ENCODE data around the gene SCUBE3.

Gene SCUBE3

DNA sequence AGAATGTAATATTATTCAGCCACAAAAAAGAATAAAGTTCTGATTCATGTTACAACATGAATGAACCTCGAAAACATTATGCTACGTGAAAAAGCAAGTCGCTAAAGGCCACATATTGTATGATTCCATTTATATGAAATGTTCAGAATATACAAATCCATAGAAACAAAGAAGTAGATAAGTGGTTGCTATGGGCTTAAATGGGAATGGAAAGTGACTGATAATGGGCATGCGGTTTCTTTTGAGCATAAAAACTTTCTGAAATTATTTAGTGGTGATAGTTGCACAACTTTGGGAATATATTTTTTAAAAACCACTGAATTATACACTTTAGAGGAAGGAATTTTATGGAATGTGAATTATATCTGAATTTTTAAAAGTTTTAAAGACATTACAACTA, 39.3 kb upstream of the SCUBE3 start:
- Mint-ChIP-seq H3K27ac (ENCODE audit: low read depth) (no peak overlapping the region), H3K9me3 (peaks cover 4% of the 10 kb centered on the region), H3K4me1 (peaks cover 9% of the 10 kb centered on the region), H3K4me3 (no peak overlapping the region), H3K36me3 (ENCODE audit: insufficient read depth) (peaks cover 1% of the 10 kb centered on the region), H3K27me3 (peaks cover 38% of the 10 kb centered on the region)
- ATAC-seq (replicated peaks; ENCODE audit: extremely low read depth, poor library complexity, severe bottlenecking) (no peak), DNase-seq (ENCODE audit: low spot score in 2 of 2) (no peak)

DNA sequence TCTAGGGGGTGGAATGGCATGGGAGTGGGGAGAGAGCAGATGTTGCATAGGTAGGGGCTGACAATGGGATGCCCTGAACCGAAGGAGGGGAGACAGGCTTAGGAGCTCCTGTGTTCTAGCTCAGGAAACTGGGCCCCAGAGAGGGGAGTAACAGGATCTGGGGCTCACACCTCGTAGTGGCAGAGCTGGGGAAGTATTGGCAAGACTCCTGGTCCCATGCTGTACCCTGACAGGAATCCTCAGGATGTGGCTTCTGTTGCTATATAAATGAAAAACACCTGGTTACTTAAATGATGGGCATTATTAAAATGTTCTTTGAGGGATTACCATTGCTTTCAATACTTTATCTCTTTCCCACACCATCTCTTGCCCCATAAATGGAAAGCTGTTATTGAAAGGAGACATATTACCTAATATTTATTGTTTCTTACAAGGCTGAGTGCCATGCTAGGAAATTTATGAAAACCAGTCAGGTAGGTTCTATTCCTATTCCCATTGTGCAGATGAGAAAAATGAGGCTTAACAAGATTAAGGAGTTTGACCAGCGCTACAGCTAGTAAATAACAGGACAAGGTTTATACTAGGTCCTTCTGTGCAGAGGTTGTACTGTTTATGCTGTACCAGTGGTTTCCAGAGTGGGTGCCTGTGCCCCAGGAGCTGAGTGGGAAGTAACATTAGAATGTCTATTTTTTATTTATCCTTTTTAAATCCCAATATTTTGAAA, 37.3 kb upstream of the SCUBE3 start:
- Mint-ChIP-seq H3K27ac (ENCODE audit: low read depth) (no peak overlapping the region), H3K27me3 (peaks cover 38% of the 10 kb centered on the region), H3K4me3 (no peak overlapping the region), H3K9me3 (no peaks in the 10 kb centered on the region), H3K4me1 (peaks cover 9% of the 10 kb centered on the region), H3K36me3 (ENCODE audit: insufficient read depth) (no peaks in the 10 kb centered on the region)
- DNase-seq (ENCODE audit: low spot score in 2 of 2) (no peak), ATAC-seq (replicated peaks; ENCODE audit: extremely low read depth, poor library complexity, severe bottlenecking) (no peak)

DNA sequence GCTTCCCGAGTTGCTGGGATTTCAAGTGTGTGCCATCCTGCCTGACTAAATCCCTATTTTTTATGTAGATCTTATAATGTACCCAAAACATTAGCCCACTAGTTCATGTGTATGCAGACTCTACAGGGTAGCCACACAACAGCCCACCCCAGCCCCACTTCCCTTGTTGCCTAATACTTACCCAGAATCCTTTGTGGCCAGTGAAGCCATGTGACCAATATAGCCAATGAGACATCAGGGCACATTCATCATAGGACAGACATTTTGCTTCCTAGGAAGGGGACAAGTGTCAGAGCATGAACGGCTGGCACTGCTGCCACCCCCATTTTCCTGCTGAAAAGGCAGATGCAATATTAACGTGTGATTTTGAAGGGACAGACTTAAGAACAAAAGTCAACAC, 36.6 kb upstream of the SCUBE3 start:
- no peaks in the 10 kb centered on the region for H3K36me3 Mint-ChIP-seq (ENCODE audit: insufficient read depth)
- H3K27ac Mint-ChIP-seq (ENCODE audit: low read depth): no peak overlapping the region
- H3K27me3 Mint-ChIP-seq: peaks cover 38% of the 10 kb centered on the region
- ATAC-seq (replicated peaks; ENCODE audit: extremely low read depth, poor library complexity, severe bottlenecking) (no peak), DNase-seq (ENCODE audit: low spot score in 2 of 2) (no peak)
- peaks cover 9% of the 10 kb centered on the region for H3K4me1 Mint-ChIP-seq
- H3K4me3 Mint-ChIP-seq: no peak overlapping the region
- no peaks in the 10 kb centered on the region for H3K9me3 Mint-ChIP-seq

DNA sequence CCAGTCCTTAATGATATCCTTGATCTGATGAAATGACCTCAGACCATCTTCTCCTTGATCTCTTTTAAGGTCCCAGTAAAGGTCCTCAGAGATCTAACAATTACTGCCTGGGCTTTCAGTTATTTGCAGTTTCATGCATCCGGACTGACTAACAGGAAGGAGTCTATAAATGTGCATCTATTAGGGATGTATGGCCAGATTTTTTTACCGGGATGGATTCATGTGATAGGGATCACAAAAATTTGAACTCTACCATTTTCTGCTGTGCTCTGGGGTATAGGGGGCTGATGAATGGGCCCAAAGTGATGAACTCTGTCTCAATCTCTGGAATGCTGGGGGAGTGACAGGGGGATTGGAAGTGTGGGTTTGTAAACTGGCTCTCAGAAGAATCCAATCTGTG, 36.2 kb upstream of the SCUBE3 start:
- DNase-seq (ENCODE audit: low spot score in 2 of 2) (no peak), ATAC-seq (replicated peaks; ENCODE audit: extremely low read depth, poor library complexity, severe bottlenecking) (no peak)
- no peaks in the 10 kb centered on the region for H3K36me3 Mint-ChIP-seq (ENCODE audit: insufficient read depth)
- peaks cover 9% of the 10 kb centered on the region for H3K4me1 Mint-ChIP-seq
- H3K27me3 Mint-ChIP-seq: peaks cover 41% of the 10 kb centered on the region
- H3K4me3 Mint-ChIP-seq: no peak overlapping the region
- no peak overlapping the region for H3K27ac Mint-ChIP-seq (ENCODE audit: low read depth)
- no peaks in the 10 kb centered on the region for H3K9me3 Mint-ChIP-seq

DNA sequence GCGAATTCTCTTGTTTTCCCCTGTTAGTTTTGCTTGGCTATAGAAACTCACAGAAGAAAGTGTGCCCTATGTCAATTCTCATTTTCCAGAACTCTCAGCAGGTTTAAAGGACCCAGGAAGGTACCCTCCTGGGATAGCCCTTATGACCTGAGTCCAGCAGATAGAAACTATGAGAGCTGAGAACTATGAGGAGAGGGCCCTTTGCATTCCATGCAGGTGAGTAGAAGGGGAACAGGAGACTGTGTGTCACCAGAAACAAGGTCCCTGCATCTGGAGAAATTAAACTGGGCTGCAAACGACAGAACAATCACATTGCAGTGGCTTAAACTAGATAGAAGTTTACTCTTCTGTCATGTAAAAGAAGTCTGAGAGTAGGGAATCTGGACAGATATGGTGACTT, 35.7 kb upstream of the SCUBE3 start:
- ATAC-seq (replicated peaks; ENCODE audit: extremely low read depth, poor library complexity, severe bottlenecking): no peak
- DNase-seq (ENCODE audit: low spot score in 2 of 2): no peak
- Mint-ChIP-seq H3K36me3 (ENCODE audit: insufficient read depth) (no peaks in the 10 kb centered on the region), H3K9me3 (no peaks in the 10 kb centered on the region), H3K27ac (ENCODE audit: low read depth) (no peak overlapping the region), H3K27me3 (peaks cover 43% of the 10 kb centered on the region), H3K4me1 (peaks cover 9% of the 10 kb centered on the region), H3K4me3 (no peak overlapping the region)

DNA sequence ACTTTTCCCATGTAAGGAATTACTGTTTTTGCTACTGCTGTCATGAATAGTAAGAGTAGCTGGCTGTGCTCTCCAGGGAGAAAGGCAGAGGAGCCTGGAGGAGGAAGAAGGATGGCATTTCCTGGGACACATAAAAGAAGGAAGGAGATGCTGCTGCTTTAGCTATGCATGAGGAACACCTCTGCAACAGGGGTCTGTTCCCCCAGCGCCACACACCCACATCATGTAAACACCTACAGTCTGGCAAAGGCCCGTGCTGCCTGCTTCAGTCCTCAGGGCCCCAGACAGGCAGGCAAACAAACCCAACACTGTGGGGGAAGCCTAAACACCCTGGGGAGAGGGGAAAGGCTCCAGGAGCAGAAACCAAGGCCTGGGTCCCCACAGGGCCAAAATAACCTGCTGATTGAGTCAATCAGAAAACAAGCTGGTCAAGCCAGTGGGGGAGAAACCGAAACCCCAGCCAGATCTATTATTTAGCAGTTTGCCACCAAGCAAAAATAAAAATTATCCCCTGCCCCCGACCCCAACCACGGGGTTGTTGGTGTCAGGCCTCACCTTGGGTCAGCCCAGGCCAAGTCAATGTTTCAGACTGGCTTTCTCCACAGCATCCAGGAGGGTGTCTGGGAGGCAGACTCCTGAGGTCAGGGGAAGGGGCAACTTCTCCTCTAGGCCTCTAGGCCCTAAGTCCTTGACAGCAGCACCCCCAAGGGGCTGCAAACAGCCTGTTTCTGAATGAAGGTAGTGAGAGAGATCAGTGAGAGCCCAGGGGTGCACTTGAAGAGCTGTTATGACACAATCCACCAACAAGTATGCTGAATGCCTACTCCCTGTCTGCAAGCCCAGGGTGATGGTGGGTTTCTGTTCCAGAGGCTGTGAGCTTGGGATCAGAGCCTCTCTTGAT, 34.6 kb upstream of the SCUBE3 start:
- DNase-seq (ENCODE audit: low spot score in 2 of 2): no peak
- no peaks in the 10 kb centered on the region for H3K9me3 Mint-ChIP-seq
- H3K4me1 Mint-ChIP-seq: no peaks in the 10 kb centered on the region

DNA sequence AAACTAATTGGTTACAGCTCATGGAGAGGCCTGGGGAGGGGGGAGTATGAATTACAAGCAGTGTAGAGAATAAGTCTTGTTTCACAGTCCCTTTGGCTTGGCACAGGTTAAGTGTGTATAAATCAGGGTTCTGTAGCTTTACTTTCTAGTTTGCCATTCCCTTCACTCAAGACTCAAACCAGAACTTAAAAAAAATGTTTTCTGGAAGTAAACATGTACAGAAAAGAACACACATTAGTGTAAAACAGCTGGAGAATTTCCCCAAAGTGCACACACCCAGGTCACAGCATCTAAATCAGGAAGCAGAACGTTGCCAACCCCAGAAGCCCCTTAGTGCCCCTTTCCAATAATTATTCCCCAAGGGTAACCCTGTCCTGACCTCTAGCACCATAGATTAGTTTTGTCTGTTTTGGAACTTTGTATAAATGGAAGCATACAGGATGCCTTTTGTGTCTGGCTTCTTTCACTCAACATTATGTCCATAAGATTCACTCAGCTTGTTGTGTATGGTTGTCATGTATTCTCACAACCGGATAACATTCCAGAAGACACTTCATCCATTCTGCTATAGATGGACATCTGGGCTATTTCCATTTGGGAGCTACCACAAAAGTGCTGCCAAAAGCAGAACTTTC, 33.7 kb upstream of the SCUBE3 start:
- Mint-ChIP-seq H3K27ac (ENCODE audit: low read depth) (no peak overlapping the region), H3K36me3 (ENCODE audit: insufficient read depth) (no peaks in the 10 kb centered on the region), H3K4me1 (no peaks in the 10 kb centered on the region), H3K9me3 (no peaks in the 10 kb centered on the region), H3K27me3 (peaks cover 44% of the 10 kb centered on the region), H3K4me3 (no peak overlapping the region)
- DNase-seq (ENCODE audit: low spot score in 2 of 2) (no peak), ATAC-seq (replicated peaks; ENCODE audit: extremely low read depth, poor library complexity, severe bottlenecking) (no peak)

More for the DNA sequence above, 34.6 kb upstream of the SCUBE3 start:
- H3K27ac Mint-ChIP-seq (ENCODE audit: low read depth): no peak overlapping the region
- no peak for ATAC-seq (replicated peaks; ENCODE audit: extremely low read depth, poor library complexity, severe bottlenecking)
- H3K4me3 Mint-ChIP-seq: no peak overlapping the region
- H3K36me3 Mint-ChIP-seq (ENCODE audit: insufficient read depth): no peaks in the 10 kb centered on the region
- peaks cover 43% of the 10 kb centered on the region for H3K27me3 Mint-ChIP-seq

DNA sequence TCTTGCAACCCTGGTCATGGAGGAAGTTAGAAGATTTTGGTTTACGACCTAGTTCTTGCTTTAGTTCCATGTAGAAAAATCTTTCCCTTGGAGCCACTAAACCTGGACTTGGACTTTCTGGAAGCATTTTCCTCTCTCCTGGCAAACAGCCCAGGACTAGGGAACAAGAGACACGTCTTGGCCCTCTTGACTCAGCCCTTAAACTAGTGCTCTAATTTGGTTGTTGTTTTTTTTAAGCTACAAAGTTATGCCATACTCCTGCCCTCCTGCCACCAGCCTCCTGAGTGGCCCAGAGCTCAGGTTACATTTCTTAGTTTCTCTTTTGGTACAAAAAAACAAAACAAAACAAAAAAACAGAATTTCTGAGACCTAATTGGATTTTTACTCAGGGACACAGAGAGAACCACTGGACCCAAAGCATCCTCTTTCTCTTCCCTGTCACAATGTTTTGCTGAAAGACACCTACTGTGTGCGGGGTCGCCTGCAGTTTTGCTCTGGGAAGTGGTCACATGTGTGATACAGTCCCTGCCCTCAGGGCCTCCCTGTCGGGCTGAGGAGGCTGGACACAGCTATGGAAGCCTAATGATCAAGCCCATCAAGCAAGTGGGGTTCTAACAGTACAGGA, 32.3 kb upstream of the SCUBE3 start:
- DNase-seq (ENCODE audit: low spot score in 2 of 2): no peak
- no peaks in the 10 kb centered on the region for H3K36me3 Mint-ChIP-seq (ENCODE audit: insufficient read depth)
- no peak for ATAC-seq (replicated peaks; ENCODE audit: extremely low read depth, poor library complexity, severe bottlenecking)

DNA sequence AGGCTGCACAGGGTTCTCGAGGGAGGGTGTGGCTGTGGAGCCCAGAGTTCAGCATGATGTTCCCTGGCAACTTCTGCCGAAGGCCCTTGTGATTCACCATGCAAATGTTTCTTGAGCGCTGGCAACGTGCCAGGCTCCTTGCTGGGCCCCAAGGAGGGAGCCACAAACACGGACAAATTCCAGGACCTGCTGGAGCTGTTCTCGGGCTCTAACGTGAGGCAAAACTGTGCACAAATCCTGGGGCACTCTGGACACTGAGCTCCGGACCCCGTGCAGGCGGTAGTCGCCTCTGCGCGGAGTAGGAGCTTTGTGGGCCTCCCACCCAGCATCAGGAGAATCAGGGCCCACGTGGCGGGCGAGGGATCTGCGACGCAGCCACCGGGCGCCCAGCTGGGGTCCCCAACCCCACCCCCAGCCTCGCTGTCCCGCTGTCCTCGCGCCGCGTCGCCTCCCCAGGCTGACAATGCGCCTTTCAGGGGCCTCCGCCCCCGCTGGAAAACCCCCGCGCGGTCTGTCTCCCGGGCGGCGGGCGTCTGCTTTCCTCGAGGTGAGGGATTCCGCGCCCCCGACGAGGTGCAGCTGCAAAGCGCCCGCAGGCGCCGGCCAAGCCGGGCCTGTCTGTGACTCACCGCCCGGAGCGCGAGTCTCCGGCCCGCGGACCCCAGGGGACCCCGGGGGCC, 31.7 kb upstream of the SCUBE3 start:
- Mint-ChIP-seq H3K27me3 (peaks cover 45% of the 10 kb centered on the region), H3K9me3 (no peaks in the 10 kb centered on the region), H3K4me1 (no peaks in the 10 kb centered on the region), H3K27ac (ENCODE audit: low read depth) (no peak overlapping the region), H3K4me3 (no peak overlapping the region), H3K36me3 (ENCODE audit: insufficient read depth) (no peaks in the 10 kb centered on the region)
- DNase-seq (ENCODE audit: low spot score in 2 of 2) (no peak), ATAC-seq (replicated peaks; ENCODE audit: extremely low read depth, poor library complexity, severe bottlenecking) (no peak)

More for the DNA sequence above, 32.3 kb upstream of the SCUBE3 start:
- Mint-ChIP-seq H3K27ac (ENCODE audit: low read depth) (no peak overlapping the region), H3K9me3 (no peaks in the 10 kb centered on the region), H3K4me1 (no peaks in the 10 kb centered on the region), H3K4me3 (no peak overlapping the region), H3K27me3 (peaks cover 48% of the 10 kb centered on the region)

DNA sequence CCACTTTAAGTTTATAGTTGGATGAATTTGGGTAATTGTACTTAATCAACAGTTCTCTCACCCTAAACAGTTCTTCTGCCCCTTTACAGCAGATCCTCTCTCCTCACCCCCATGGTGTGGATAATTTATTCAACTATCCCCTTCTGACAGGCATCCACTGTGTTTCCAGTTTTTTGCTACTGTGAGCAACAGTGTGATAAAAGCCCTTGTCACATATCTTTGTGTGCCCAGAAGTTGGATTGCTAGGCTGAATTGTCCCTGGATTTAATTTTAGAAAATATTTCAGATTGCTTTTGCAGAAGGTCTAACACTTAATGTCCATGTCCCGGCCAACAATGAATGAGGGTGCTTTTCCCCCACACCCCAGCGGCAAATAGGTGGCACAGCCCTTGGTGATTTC, 30.5 kb upstream of the SCUBE3 start:
- no peaks in the 10 kb centered on the region for H3K9me3 Mint-ChIP-seq
- H3K27me3 Mint-ChIP-seq: peaks cover 33% of the 10 kb centered on the region
- H3K36me3 Mint-ChIP-seq (ENCODE audit: insufficient read depth): no peaks in the 10 kb centered on the region
- DNase-seq (ENCODE audit: low spot score in 2 of 2) (no peak), ATAC-seq (replicated peaks; ENCODE audit: extremely low read depth, poor library complexity, severe bottlenecking) (no peak)
- no peak overlapping the region for H3K4me3 Mint-ChIP-seq
- H3K4me1 Mint-ChIP-seq: no peaks in the 10 kb centered on the region
- no peak overlapping the region for H3K27ac Mint-ChIP-seq (ENCODE audit: low read depth)

DNA sequence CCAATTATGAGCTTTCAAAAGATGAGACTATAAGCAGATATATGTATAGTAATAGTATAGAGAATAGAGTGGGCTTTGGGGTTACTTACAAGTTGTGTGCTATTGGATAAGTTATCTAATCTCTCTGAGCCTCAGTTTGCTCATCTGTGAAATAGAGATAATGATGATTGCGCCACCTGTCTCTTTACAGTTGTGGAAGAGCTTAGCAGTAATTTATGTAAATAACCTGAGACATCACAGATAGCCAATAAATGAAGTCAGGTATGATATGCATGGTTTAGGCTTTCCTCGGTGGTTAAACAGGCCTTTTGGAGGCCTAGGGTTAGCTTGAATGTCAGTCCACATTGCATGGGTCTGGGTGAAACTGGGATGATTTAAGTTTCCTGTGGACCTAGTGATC, 29.8 kb upstream of the SCUBE3 start:
- Mint-ChIP-seq H3K4me3 (no peak overlapping the region), H3K36me3 (ENCODE audit: insufficient read depth) (no peaks in the 10 kb centered on the region), H3K27ac (ENCODE audit: low read depth) (no peak overlapping the region), H3K4me1 (no peaks in the 10 kb centered on the region), H3K9me3 (no peaks in the 10 kb centered on the region), H3K27me3 (peaks cover 31% of the 10 kb centered on the region)
- ATAC-seq (replicated peaks; ENCODE audit: extremely low read depth, poor library complexity, severe bottlenecking) (no peak), DNase-seq (ENCODE audit: low spot score in 2 of 2) (no peak)

Data from central memory CD8-positive, alpha-beta T cell (primary cell).